HepG2 (cell line): Measurements from ENCODE around the gene TEKT5. TPM values are rescaled to one million over a fixed set of nuclear protein-coding genes. Genes with fewer than 3 reads are reported as not detected.

Experiments
- CHD2 ChIP-seq: IDR thresholded peaks from 2 replicates; pipeline ENCODE4 v1.6.1; 2011; ENCODE audit warnings: low read depth, low read length, improper control_type of control experiment
- DR1 ChIP-seq: sonication (generic); formaldehyde crosslinking; IDR thresholded peaks from 2 replicates; pipeline ENCODE4 v1.8.0; 2021; ENCODE audit warnings: mild to moderate bottlenecking, missing genetic modification reagents, inconsistent platforms
- FOXJ3 ChIP-seq: sonication (generic); formaldehyde crosslinking; IDR thresholded peaks from 2 replicates; pipeline ENCODE4 v1.4.0; 2020; ENCODE audit warnings: missing genetic modification reagents, mild to moderate bottlenecking, borderline replicate concordance
- LCORL ChIP-seq, 2 experiments: fragments of 450-650 bp in 1 of 2; sonication (generic) in 1 of 2; formaldehyde crosslinking in 1 of 2; IDR thresholded peaks; 2 replicates each; pipeline versions ENCODE4 v1.5.0 to v1.6.1; 2017 to 2020; ENCODE audit warnings: antibody characterized with exemption in 1 of 2, missing genetic modification reagents in 1 of 2
- MTA3 ChIP-seq: sonication (generic); formaldehyde crosslinking; IDR thresholded peaks from 2 replicates; pipeline ENCODE4 v1.4.0; 2020; ENCODE audit warnings: missing genetic modification reagents
- PBX3 ChIP-seq: sonication (generic); formaldehyde crosslinking; IDR thresholded peaks from 2 replicates; pipeline ENCODE4 v1.8.1; 2023; ENCODE audit warnings: missing genetic modification reagents, inconsistent platforms, borderline replicate concordance
- RFX3 ChIP-seq: IDR thresholded peaks from 2 replicates; pipeline ENCODE4 v1.6.1; 2016; ENCODE audit warnings: missing biosample characterization, missing genetic modification reagents
- SCMH1 ChIP-seq: sonication (generic); formaldehyde crosslinking; IDR thresholded peaks from 2 replicates; pipeline ENCODE4 v1.9.0; 2021; ENCODE audit warnings: missing genetic modification reagents, mild to moderate bottlenecking, borderline replicate concordance
- SOX13 ChIP-seq, 3 experiments: fragments of 450-650 bp in 1 of 3; sonication (generic) in 1 of 3; formaldehyde crosslinking in 1 of 3; IDR thresholded peaks in 2 of 3; conservative IDR thresholded peaks in 1 of 3; 2 replicates each; pipeline versions ENCODE4 v1.5.0 to v1.6.1; 2016 to 2020; ENCODE audit warnings: antibody characterized with exemption in 1 of 3, mild to moderate bottlenecking in 1 of 3, missing compliant biosample characterization in 1 of 3, missing genetic modification reagents in 1 of 3, moderate library complexity in 1 of 3
- SP5 ChIP-seq: IDR thresholded peaks from 2 replicates; pipeline ENCODE4 v1.6.1; 2016; ENCODE audit warnings: low read depth, borderline replicate concordance
- SYNCRIP ChIP-seq: fragments of 200-400 bp; formaldehyde crosslinking; IDR thresholded peaks from 2 replicates; pipeline ENCODE4 v1.6.1; 2018; ENCODE audit warnings: mild to moderate bottlenecking, low read depth, low read length; ENCODE audit not compliant: insufficient read depth
- YEATS4 ChIP-seq: sonication (generic); formaldehyde crosslinking; IDR thresholded peaks from 2 replicates; pipeline ENCODE4 v1.4.0; 2020; ENCODE audit warnings: missing genetic modification reagents, borderline replicate concordance
- ZFP1 ChIP-seq: IDR thresholded peaks from 2 replicates; pipeline ENCODE4 v1.6.1; 2016
- ZFP41 ChIP-seq: sonication (generic); formaldehyde crosslinking; IDR thresholded peaks from 2 replicates; pipeline ENCODE4 v1.4.0; 2020; ENCODE audit warnings: mild to moderate bottlenecking, missing genetic modification reagents, borderline replicate concordance
- ZNF30 ChIP-seq: sonication (generic); formaldehyde crosslinking; IDR thresholded peaks from 2 replicates; pipeline ENCODE4 v1.5.0; 2020; ENCODE audit warnings: mild to moderate bottlenecking, missing genetic modification reagents
- ZNF333 ChIP-seq: sonication (generic); formaldehyde crosslinking; IDR thresholded peaks from 2 replicates; pipeline ENCODE4 v1.4.0; 2020; ENCODE audit warnings: mild to moderate bottlenecking, missing genetic modification reagents, borderline replicate concordance
- ZNF614 ChIP-seq: IDR thresholded peaks from 2 replicates; pipeline ENCODE4 v1.6.1; 2018; ENCODE audit warnings: missing biosample characterization, missing genetic modification reagents, inconsistent platforms, borderline replicate concordance
- ZNF770 ChIP-seq: sonication (generic); formaldehyde crosslinking; IDR thresholded peaks from 2 replicates; pipeline ENCODE4 v1.5.0; 2020; ENCODE audit warnings: mild to moderate bottlenecking, missing genetic modification reagents
- ZNF784 ChIP-seq: sonication (generic); formaldehyde crosslinking; IDR thresholded peaks from 2 replicates; pipeline ENCODE4 v1.5.1; 2020; ENCODE audit warnings: missing genetic modification reagents, mild to moderate bottlenecking, borderline replicate concordance
- ZNF891 ChIP-seq: sonication (generic); formaldehyde crosslinking; IDR thresholded peaks from 2 replicates; pipeline ENCODE4 v1.5.0; 2020; ENCODE audit warnings: mild to moderate bottlenecking, missing genetic modification reagents
- ZXDC ChIP-seq: sonication (generic); formaldehyde crosslinking; IDR thresholded peaks from 2 replicates; pipeline ENCODE4 v1.5.0; 2020; ENCODE audit warnings: mild to moderate bottlenecking, missing genetic modification reagents
- polyA plus RNA-seq, 8 experiments: library from polyadenylated mRNA; depleted of rRNA in 3 of 8; stranded (reverse) in 7 of 8; unstranded in 1 of 8; fragments of >200 nt; fragmentation: Illumina TruSeq in 4 of 8; extraction: Trizol in 4 of 8; gene quantifications; 2 replicates each; pipeline versions ENCODE4 v1.2.1 to v1.2.3, GENCODE V29; 2011 to 2016; ENCODE audit warnings: low read depth in 4 of 8, missing spikeins in 1 of 8, mixed read lengths in 1 of 8; ENCODE audit not compliant: insufficient read depth in 1 of 8
- total RNA-seq, 5 experiments: library from RNA; depleted of rRNA; stranded (reverse); fragments of >200 nt; fragmentation: Illumina TruSeq; extraction: Trizol; gene quantifications; 2 replicates each; pipeline ENCODE4 v1.2.3, GENCODE V29; 2016; ENCODE audit warnings: low read depth in 1 of 5

The TEKT5 gene
- total and polyA plus RNA-seq, 2 of the 13 experiments (the other 11 are each of a cell fraction or from before 2014, with no cell fraction given): 0.16 TPM; not detected in 1

GRCh38 chr16:10743610-10744369 is 49.1 kb upstream of the TEKT5 start, which contains the start of gene NUBP1 (continued):
- TF ChIP-seq ZXDC (CRISPR knock-in tag): peak; percentile 87; the same call in 1 of the 2 replicates
- peak; percentile 93 for TF ChIP-seq PBX3 (CRISPR knock-in tag)
- TF ChIP-seq SYNCRIP: no peak
- TF ChIP-seq FOXJ3 (CRISPR knock-in tag): peak; percentile 71; the same call in 1 of the 2 replicates
- 0 out of 2 replicates have a peak, but pooled peaks have one; percentile 87 for TF ChIP-seq MTA3 (CRISPR knock-in tag)
- no peak; the same call in 1 of the 2 replicates for TF ChIP-seq SOX13 (IDR thresholded peaks at IDR 0.05)
- peak in 1 of 2 experiments; percentile 36; a peak in 1 of 4 replicates for TF ChIP-seq SOX13 (CRISPR knock-in tag; conservative IDR thresholded peaks at IDR 0.05 in 1 of 2, IDR thresholded peaks at IDR 0.05 in 1 of 2)
- peak; percentile 56 for TF ChIP-seq CHD2
- no peak; the same call in 1 of the 2 replicates for TF ChIP-seq ZFP41 (CRISPR knock-in tag)
- no peak; the same call in 1 of the 2 replicates for TF ChIP-seq ZFP1 (CRISPR knock-in tag)
- TF ChIP-seq ZNF784: peak; percentile 97
- no peak for TF ChIP-seq SCMH1 (CRISPR knock-in tag)
- no peak; the same call in 1 of the 2 replicates for TF ChIP-seq ZNF770
- 0 out of 2 replicates have a peak, but pooled peaks have one; percentile 52 for TF ChIP-seq LCORL (IDR thresholded peaks at IDR 0.05)
- TF ChIP-seq LCORL (CRISPR knock-in tag; IDR thresholded peaks at IDR 0.05): peak; percentile 93
- peak; percentile 73 for TF ChIP-seq SP5 (CRISPR knock-in tag)
- peak; percentile 94 for TF ChIP-seq DR1
- no peak; the same call in 1 of the 2 replicates for TF ChIP-seq ZNF614
- TF ChIP-seq ZNF891 (CRISPR knock-in tag): peak; percentile 100
- peak; percentile 78; the same call in 1 of the 2 replicates for TF ChIP-seq ZNF333 (CRISPR knock-in tag)
- TF ChIP-seq YEATS4 (CRISPR knock-in tag): peak; percentile 99
- peak; percentile 95 for TF ChIP-seq ZNF30 (CRISPR knock-in tag)
- no peak for TF ChIP-seq RFX3
